Occipital lobe (tissue), 2 donors: ENCODE results near the gene PRKAR2B. TPM values are rescaled to one million over a fixed set of nuclear protein-coding genes. Genes with fewer than 3 reads are reported as not detected.
A peak's percentile ranks its signal among the peaks of the same experiment; 100 is the strongest.

Experiments used
- DNase-seq: peaks from one replicate; lab custom pipeline; 2025; lab: John Stamatoyannopoulos, UW
- total RNA-seq: library from RNA; depleted of rRNA; stranded (reverse); fragments of >200 nt; gene quantifications from one replicate; pipeline ENCODE4 v1.2.3, GENCODE V29; 2014

PRKAR2B gene
- total RNA-seq, 1 donor from 2014 or later, result 227 TPM

DNA sequence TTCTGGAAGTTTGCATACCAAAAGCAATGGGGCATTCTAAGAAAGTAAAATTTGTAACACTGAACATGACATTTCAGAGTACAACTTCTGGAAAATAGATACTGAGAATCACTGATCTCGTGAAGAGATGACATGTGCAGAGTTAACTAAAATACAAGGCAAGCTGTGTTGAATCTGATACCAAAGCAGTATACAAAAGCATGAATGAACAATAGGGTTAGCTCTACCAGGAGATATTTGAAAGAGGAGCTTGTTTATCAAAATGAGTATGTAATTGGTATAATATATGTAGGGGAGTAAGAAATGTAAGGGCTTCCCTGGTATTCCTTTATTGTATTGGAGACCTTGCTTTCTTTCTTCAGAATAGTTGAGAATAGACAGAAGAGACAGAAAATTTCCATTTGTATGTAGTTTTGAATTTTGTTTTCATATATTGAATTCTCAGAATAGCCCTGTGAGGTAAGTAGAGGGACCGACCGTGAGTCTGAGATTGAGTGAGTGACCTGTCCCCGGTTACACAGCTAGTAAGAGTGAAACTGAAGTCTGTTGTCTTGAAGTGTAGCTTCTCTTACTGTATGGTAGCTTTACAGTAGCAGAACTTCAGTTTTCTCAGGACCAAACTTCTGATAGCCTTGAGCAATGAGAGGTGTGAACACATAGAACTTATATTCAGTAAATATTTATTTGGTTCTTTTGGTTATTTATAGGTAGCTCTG lies 129.3 kb downstream of the PRKAR2B start:
- no peak for DNase-seq

DNA sequence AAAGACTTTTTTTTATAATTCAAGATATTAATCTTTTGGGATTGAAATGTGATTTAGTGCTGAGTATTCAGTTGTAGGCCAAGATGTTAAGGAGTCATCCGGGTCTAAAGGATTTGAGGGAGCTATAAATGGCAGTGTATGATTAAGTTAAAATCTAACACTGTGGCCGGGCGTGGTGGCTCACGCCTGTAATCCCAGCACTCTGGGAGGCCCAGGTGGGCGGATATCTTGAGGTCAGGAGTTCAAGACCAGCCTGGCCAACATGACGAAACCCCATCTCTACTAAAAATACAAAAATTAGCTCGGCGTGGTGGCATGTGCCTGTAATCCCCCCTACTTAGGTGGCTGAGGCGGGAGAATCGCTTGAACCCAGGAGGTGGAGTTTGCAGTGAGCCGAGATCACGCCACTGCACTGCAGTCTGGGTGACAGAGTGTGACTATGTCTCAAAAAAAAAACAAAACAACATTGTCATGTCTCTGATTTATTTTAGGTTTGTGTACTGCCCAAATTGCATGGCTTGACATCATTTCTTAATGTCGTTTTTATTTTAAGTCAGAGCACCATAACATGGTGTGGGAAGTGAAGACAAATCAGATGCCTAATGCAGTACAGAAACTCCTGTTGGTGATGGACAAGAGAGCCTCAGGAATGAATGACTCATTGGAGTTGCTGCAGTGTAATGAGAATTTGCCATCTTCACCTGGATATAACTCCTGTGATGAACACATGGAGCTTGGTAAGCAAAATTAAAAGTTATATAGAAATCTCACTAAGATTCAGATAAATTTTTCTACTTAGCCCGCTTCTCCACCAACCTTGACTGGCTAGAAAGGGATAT lies 135.0 kb downstream of the PRKAR2B start:
- no peak for DNase-seq

DNA sequence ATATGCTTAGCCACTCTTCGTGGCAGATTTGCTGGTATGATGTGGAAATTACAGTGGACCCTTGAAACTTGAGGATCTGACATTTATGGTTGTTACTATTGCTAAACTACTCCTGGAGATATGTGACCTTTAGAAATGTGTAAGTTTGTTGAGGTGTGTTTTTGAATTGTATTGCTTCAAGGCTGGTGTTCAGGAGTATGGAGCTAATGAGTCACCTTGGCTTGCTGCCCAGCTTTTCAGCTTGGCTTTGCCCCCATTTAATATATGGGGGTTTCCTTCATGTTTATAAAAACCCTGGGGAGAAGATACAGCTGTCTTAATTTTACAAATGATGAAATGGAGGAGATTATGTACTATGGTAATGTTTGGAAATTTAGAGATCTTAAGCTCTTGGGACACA lies 135.9 kb downstream of the PRKAR2B start:
- DNase-seq, result no peak

DNA sequence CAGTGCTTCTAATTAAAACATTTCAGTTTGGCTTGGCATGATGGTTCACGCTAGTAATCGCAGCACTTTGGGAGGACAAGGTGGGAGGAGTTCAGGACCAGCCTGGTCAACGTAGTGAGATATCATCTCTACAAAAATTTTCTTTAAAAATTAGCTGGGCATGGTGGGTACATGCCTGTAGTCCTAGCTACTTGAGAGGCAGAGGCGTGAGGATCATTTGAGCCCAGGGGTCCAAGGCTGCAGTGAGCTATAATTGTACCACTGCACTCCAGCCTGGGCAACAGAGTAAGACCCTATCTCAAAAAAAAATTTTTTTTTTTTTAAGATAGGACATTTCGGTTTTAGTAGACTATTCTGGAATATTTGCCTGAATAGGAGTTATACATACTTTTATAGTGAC lies 136.7 kb downstream of the PRKAR2B start:
- no peak for DNase-seq

DNA sequence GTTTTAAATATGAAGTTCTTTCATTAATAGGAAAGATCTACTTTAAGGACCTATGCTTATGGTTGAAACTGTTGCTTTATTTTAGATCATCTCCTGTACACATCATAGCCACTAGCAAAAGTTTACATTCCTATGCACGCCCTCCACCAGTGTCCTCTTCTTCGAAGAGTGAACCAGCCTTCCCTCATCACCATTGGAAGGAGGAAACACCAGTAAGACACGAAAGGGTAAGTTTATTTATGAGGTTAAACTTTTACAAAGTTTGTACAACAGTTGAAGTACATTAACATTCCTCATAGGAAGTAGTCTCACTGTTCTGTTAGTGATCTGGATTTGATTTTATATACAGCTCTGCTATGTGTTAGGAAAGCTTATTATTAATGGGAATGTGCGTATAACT lies 141.2 kb downstream of the PRKAR2B start:
- no peak for DNase-seq

DNA sequence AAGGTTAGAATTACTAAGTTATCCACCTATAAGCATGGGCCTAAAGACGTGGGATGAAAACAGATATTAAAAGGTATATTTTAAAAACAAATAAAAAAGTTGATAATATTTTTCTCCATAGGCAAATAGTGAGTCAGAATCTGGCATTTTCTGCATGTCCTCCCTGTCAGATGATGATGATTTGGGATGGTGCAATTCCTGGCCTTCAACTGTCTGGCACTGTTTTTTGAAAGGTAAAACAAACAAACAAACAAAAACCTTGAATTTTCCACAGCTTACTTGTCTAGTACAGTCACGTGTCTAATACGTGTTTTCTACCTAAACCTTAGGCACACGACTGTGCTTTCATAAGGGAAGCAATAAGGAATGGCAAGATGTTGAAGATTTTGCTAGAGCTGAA lies 141.7 kb downstream of the PRKAR2B start:
- no peak for DNase-seq

DNA sequence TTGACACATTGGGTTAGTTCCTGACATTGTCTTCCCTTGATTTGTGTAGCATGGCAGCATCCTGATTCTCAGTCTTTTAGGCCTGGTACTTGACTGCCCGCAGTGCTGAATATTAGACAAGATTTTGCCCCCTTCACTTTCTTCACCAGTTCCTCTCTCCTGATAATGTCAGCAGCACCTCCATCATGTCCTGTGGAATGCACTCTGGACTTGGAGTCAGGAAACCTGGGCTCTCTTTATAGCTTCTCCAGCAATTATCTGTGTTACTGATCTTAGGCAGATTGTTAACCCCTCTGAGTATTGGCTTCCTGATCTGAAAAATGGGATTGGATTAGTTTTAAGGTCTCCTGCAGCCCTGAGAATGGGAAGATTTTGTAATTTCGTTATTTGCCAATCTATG lies 143.3 kb downstream of the PRKAR2B start:
- no peak for DNase-seq

DNA sequence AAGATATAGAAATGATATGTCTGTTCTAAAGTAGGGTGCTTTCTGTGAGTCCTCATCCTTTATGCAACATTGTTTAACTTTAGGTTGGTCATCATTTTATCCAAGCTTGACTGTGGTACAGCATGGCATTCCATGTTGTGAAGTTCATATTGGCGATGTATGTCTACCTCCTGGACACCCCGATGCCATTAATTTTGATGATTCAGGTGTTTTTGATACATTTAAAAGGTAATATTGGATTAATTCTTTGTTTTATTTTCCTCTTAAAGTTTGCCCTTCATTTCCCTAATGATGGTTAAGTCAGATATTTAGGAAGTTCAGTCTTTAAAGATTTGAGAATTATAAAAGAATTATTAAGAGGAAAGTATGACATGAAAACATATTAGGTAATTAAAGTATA lies 145.6 kb downstream of the PRKAR2B start:
- DNase-seq, result no peak

DNA sequence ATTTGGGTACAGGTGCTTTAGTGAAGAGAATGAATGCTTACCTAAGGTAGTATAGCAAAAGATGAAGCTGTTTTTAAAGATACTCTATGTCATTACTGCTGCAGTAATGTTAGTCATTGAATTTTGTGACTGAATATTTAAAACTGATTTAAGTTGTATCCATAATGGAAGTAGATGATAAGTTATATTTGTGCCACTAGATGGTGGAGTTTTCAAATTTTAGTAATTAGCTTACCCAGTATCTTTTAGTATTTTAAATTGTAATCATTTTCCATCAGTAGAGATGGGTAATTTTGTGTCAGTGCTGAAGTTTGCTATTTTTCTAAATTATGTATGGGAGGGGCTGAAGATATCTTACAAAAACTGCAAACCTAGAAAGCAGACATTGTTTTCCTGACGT lies 149.5 kb downstream of the PRKAR2B start:
- DNase-seq, result no peak

DNA sequence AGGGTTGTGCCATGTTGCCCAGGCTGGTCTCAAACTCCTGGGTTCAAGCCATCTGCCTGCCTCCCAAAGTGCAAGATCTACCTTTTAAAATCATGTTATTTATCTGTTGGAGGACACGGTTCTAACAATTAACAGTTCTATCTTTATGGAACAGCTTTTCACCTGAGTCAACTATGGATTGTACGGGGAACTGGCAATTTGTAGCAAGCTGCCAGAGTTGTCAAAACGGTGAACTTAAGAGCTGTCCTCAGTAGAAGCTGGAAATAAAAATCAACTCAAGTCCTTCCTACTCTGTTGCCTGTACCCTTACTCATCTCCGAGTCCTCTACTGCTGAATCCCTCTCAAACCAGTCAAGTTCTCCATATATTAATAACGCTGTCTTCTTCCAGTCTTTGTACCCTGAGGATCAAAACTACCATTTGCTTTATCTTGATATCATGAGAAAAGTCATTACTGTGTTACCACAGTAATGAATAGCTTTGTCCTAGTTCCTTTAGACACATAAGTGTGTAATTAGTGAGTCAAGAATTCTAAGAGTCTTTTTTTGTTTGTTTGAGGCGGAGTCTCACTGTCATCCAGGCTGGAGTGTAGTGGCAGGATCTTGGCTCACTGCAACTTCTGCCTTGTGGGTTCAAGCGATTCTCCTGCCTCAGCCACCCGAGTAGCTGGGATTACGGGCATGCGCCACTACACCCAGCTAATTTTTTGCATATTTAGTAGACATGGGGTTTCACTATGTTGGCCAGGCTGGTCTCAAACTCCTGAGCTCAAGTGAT lies 152.5 kb downstream of the PRKAR2B start:
- DNase-seq, result no peak

DNA sequence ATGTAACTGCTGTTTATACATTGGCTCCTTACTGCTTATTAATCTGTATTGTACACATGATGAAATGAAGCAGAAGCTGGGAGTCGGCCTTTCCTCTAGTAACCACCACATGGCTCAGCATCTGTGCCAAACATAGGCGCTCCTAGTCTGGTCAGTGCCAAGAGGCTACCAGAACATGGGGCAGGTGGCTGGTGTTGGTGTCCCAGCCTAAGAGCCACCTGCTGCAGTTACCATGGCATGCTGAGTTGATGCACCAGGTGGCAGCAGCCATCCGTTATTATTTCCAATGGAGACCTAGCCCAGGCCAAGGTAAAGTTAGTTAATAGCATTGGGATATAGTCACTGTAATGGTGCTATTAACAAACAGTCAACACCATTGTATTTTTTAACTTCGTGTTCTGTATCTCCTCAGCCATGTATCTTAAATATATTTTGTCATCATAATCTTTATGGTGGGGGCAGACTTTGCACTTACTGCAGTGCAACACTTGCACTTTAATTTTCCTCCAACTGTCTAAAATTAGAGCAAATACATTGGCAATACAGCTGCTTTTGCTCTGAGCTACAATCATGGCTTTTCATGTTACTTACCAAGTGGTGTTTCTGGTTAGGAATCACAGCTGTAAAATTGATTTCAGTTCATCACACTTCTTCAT lies 157.4 kb downstream of the PRKAR2B start:
- DNase-seq, result peak; percentile 27

DNA sequence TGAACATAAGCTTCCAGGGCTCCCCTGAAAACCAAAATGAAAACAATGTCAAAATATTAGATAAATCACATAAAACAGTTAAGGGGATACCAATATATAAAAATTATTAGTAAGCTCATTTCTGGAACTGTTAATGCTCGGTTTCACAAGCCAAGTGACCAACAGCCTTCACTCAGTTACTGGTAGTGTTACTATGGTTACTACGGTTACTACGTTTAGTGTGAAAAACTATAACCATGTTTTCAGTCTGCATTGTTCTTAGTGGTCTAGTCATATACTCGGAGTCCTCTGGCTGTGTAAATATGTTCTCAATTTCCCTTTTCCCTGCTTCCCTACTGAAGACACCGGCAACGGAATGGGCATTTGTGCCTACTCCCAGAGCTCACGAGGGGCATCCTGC lies 159.1 kb downstream of the PRKAR2B start:
- DNase-seq, result no peak

DNA sequence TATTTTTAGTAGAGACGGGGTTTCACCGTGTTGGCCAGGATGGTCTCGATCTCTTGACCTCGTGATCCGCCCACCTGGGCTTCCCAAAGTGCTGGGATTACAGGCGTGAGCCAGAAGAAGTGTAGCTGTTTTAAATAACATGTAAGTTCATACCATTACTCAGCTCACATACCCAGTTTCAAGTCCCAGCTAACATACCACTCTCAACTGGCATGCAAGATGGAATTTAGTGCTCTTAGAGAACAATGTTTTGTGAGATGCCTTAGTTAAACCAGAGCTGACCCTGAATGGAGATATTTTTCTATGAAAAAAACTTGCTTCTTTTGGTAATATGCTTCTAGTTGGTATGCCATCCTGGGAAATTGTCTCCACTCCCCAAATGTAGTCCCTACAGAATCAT lies 161.6 kb downstream of the PRKAR2B start:
- DNase-seq, result no peak

DNA sequence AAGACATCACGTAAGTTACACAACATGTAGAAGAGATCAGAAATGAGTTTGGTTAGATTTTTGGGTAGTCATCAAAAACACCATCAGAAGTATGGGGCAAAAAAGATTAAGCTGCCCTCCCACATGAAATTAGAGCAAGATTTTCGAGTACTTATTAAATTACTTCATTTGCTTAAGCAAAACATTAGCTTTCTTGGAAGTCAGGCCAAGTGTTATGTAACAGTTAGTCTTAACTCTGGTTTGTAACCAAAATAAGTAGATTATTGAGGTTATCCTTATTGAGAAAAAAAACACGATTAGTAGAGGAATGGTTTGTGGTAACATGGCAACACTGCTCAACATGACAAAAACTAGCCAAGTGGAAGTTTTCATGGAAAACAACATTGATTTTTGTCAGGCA lies 162.2 kb downstream of the PRKAR2B start:
- DNase-seq, result no peak

DNA sequence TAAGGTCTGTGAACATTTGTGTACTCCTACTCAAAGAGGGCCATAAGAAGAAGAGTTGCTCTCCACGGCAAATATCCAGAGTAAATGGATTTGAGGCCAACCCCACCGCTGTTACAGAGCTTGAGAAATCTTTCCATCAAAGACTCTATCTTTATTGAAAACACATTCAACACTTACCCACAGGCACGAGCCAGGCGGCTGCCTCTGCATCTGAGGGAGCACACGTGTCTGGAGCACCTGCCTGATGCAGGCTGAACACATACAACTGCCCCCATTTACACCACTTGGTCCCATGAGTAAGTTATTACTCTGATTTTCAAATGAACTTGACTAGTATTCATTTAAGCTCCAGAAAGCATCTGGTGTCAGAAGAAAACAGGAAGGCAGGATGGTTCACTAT lies 163.0 kb downstream of the PRKAR2B start:
- no peak for DNase-seq

DNA sequence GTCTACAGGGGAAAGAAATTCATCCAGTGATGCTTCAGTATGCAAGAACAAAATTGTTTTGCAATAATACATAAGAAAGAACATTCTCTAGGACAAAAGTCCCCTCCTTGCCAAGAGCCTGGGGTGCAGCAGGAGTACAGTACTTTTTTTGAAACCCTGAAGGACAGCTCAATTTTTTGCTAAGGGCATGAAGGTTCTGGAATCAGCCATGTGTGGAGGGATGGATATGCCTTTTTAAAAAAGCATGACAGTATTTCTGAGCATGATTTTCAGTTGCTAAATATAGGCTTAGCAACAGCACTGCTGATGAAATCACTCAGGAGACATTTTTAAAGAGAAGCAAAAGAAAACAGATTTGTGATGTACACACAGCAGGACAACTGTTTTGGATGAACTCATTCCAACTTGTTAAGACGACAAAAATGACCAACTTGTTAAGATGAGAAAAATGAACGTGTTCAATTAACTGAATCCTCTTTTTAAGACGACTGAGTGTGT lies 163.6 kb downstream of the PRKAR2B start:
- no peak for DNase-seq

DNA sequence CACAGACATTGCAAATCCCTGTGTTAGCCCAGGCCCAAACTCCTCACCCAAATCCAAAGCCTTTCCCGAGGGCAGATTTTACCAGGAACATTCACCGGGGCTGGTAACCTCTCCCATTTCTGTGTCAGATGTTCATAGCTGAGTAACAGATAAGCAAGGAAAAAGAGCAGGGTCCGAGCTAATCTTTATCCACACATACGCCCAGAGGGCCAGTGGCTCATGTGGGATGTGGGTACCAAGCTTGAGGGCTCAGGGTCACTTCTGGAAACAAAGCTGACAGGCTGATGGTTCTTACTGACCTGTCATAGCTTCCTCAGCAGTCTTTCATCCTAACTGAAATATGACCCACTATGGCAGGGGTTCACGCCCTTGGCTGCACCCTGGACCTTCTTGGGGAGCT lies 164.1 kb downstream of the PRKAR2B start:
- DNase-seq, result no peak

DNA sequence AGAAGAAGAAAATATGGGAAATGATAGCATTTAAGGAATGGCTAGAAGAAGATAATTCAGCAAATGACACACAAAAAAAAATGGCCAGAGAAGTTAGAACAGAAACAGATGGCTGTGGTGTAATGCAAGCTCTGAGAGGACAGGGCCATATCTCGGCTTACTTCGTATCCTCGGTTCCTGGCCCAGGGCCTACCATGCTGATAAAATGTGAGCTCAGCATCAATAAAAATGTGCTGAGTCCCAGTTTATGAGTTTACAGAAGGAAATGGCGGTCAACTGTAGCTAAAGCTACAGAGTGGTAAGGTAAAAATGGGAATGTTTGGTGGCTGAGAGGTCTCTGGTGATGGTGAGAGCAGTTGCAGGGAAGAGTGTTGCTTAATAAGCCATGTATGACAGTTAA lies 165.1 kb downstream of the PRKAR2B start:
- no peak for DNase-seq

DNA sequence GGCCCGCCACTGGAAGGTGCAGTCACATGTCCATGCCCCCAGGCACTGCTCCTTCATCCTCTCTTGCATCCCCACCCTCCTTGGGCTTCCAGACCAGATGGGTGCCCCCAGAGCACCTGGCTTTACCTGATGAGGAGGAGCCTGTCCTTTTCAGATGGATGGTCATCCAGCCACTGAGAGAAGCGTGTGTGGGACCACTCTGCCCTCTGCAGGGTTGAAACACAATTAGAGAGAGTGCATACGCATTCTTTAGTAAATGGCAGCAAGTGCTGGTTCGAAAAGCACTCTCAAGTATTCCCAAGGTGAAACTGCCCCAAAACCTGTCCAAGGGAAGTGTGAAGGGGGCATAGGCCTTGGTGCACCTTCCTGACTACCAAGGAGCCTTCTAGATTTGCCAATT lies 165.9 kb downstream of the PRKAR2B start:
- DNase-seq, result no peak
